ENCODE measurements around the gene MYLIP. TPM values are rescaled to one million over a fixed set of nuclear protein-coding genes. Genes with fewer than 3 reads are reported as not detected.

MYLIP gene
- total and polyA plus RNA-seq, 2 of the 13 experiments (the other 11 are each of a cell fraction or from before 2014, with no cell fraction given) = 3.4 to 10.8 TPM

GRCh38 chr6:16108419-16108818 lies 20.5 kb upstream of the MYLIP start (continued):
- TF ChIP-seq IRF1 (CRISPR knock-in tag; IDR thresholded peaks at IDR 0.05; ENCODE audit: low read depth) = no peak
- no peak for TF ChIP-seq GTF2F1 (IDR thresholded peaks at IDR 0.05; ENCODE audit: low read length)
- no peak for TF ChIP-seq ZSCAN25 (CRISPR knock-in tag; IDR thresholded peaks at IDR 0.05)
- no peak for TF ChIP-seq PHF21A (CRISPR knock-in tag; IDR thresholded peaks at IDR 0.05)
- no peak for TF ChIP-seq LRRFIP1 (CRISPR knock-in tag; conservative IDR thresholded peaks at IDR 0.05)
- TF ChIP-seq SNAPC2 (CRISPR knock-in tag; IDR thresholded peaks at IDR 0.05) = no peak
- no peak for TF ChIP-seq PITX1 (CRISPR knock-in tag; IDR thresholded peaks at IDR 0.05)
- no peak for TF ChIP-seq HCFC1 (IDR thresholded peaks at IDR 0.05; ENCODE audit: low read depth, low read length)
- TF ChIP-seq ELF1 (CRISPR knock-in tag; IDR thresholded peaks at IDR 0.05) = no peak
- no peak for TF ChIP-seq CHCHD3 (CRISPR knock-in tag; IDR thresholded peaks at IDR 0.05)
- no peak for TF ChIP-seq THAP8 (CRISPR knock-in tag; IDR thresholded peaks at IDR 0.05; ENCODE audit: borderline replicate concordance)
- TF ChIP-seq ZNF558 (CRISPR knock-in tag; IDR thresholded peaks at IDR 0.05; ENCODE audit: borderline replicate concordance) = no peak
- no peak for TF ChIP-seq CREB3 (CRISPR knock-in tag; IDR thresholded peaks at IDR 0.05)
- no peak for TF ChIP-seq ZNF318 (CRISPR knock-in tag; IDR thresholded peaks at IDR 0.05)
- TF ChIP-seq NCOA1 (CRISPR knock-in tag; IDR thresholded peaks at IDR 0.05) = no peak
- TF ChIP-seq JUND (CRISPR knock-in tag; IDR thresholded peaks at IDR 0.05) = no peak
